Neural progenitor cell (in vitro differentiated cells): ENCODE results near the gene CD300LB. TPM values are rescaled to one million over a fixed set of nuclear protein-coding genes. Genes with fewer than 3 reads are reported as not detected.
A peak's percentile ranks its signal among the peaks of the same experiment; 100 is the strongest.

Source experiments
- DNase-seq: peaks from one replicate; pipeline ENCODE4 v3.0.0-alpha.2; 2016; ENCODE audit warnings: low spot score
- H2AFZ ChIP-seq: fragments of 200-600 bp; sonication (generic); replicated peaks from 2 replicates; pipeline ENCODE4 v1.6.1; 2016; ENCODE audit warnings: antibody characterized with exemption
- H3F3A ChIP-seq: fragments of 200-600 bp; sonication (generic); 2 replicates; pipeline ENCODE4 v1.6.1; 2016; ENCODE audit warnings: antibody characterized with exemption, low read depth
- H3K27ac ChIP-seq: fragments of 200-600 bp; sonication (generic); 2 replicates; pipeline ENCODE4 v1.5.1; 2016; ENCODE audit warnings: mild to moderate bottlenecking
- H3K27me3 ChIP-seq: fragments of 200-600 bp; sonication (generic); 2 replicates; pipeline ENCODE4 v1.6.1; 2016; ENCODE audit warnings: mild to moderate bottlenecking, moderate library complexity
- H3K36me3 ChIP-seq: fragments of 200-600 bp; sonication (generic); 2 replicates; pipeline ENCODE4 v1.5.1; 2016
- H3K4me1 ChIP-seq: fragments of 200-600 bp; sonication (generic); 2 replicates; pipeline ENCODE4 v1.6.1; 2016; ENCODE audit warnings: mixed run types
- H3K4me2 ChIP-seq: fragments of 200-600 bp; sonication (generic); 2 replicates; pipeline ENCODE4 v1.6.1; 2016
- H3K4me3 ChIP-seq: fragments of 200-600 bp; sonication (generic); 2 replicates; pipeline ENCODE4 v1.5.1; 2016
- H3K79me2 ChIP-seq: fragments of 200-600 bp; sonication (generic); 2 replicates; pipeline ENCODE4 v1.6.1; 2016; ENCODE audit warnings: low read depth
- H3K9ac ChIP-seq: fragments of 200-600 bp; sonication (generic); 2 replicates; pipeline ENCODE4 v1.6.1; 2016
- H3K9me3 ChIP-seq: fragments of 200-600 bp; sonication (generic); 2 replicates; pipeline ENCODE4 v1.5.1; 2016; ENCODE audit warnings: low read depth
- H4K20me1 ChIP-seq: fragments of 200-600 bp; sonication (generic); 2 replicates; pipeline ENCODE4 v1.6.1; 2016; ENCODE audit warnings: low read depth
- H3K27ac Mint-ChIP-seq: 3 replicates; pipeline ENCODE4 v1.8.0; 2021; ENCODE audit warnings: mixed read lengths
- H3K27me3 Mint-ChIP-seq: 2 replicates; pipeline ENCODE4 v1.8.0; 2022; ENCODE audit warnings: low read depth, mild to moderate bottlenecking, inconsistent platforms, moderate library complexity, mixed read lengths; ENCODE audit not compliant: insufficient read depth
- H3K36me3 Mint-ChIP-seq: 3 replicates; pipeline ENCODE4 v1.8.0; 2021; ENCODE audit warnings: mixed read lengths
- H3K4me1 Mint-ChIP-seq: 3 replicates; pipeline ENCODE4 v1.8.0; 2021; ENCODE audit warnings: mixed read lengths
- H3K4me3 Mint-ChIP-seq: 3 replicates; pipeline ENCODE4 v1.8.0; 2021; ENCODE audit warnings: mild to moderate bottlenecking, moderate library complexity, mixed read lengths
- H3K9me3 Mint-ChIP-seq: 3 replicates; pipeline ENCODE4 v1.8.0; 2020; ENCODE audit warnings: mixed read lengths
- CTCF ChIP-seq: fragments of 200-600 bp; sonication (generic); IDR thresholded peaks from 2 replicates; pipeline ENCODE4 v1.5.1; 2017; ENCODE audit warnings: antibody characterized with exemption, mild to moderate bottlenecking
- EZH2 ChIP-seq: fragments of 200-600 bp; sonication (generic); IDR thresholded peaks from 2 replicates; pipeline ENCODE4 v1.6.1; 2017; ENCODE audit warnings: antibody characterized with exemption, mild to moderate bottlenecking, moderate library complexity
- EZH2phosphoT487 ChIP-seq: fragments of 200-600 bp; sonication (generic); IDR thresholded peaks from 2 replicates; pipeline ENCODE4 v1.6.1; 2017; ENCODE audit warnings: antibody characterized with exemption
- total RNA-seq: library from RNA; depleted of rRNA; stranded (reverse); fragments of >200 nt; gene quantifications from 2 replicates; pipeline ENCODE4 v1.2.3, GENCODE V29; 2015; ENCODE audit warnings: low replicate concordance

The CD300LB gene
- total RNA-seq, 1 donor from 2014 or later, result not detected

- H2AFZ ChIP-seq, result no peak overlapping the region
- TF ChIP-seq EZH2 (no peak), CTCF (no peak), EZH2phosphoT487 (no peak)
These were observed 11.6 kb upstream of the CD300LB start for GRCh38 chr17:74542727-74543383.

DNA sequence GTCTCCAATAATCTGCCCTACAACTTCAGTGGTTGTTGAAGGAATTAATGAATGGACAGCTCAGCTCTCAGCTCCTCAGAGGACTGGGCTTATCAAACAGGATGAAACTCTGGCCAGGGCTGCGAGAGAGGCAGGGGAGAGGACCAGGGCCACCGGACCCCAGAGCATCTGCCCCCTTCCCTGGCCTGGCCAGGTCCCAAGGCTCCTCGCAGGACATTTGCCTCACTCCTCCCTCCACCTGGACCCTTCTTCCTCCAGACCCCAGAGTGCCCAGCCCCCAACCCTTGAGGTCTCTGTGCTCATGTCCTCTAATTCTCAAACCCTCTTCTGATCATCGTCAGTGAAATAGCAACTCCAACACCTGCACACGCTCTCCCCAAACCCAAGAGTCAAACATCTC is 10.9 kb upstream of the CD300LB start:
- Histone ChIP-seq H3K27me3 (peaks cover 13% of the 10 kb centered on the region), H3K4me3 (no peak overlapping the region), H2AFZ (no peak overlapping the region), H3K9me3 (no peaks in the 10 kb centered on the region), H3K36me3 (no peaks in the 10 kb centered on the region), H3K27ac (no peak overlapping the region), H3K9ac (no peak overlapping the region), H4K20me1 (no peaks in the 10 kb centered on the region), H3K4me2 (no peak overlapping the region), H3K79me2 (no peaks in the 10 kb centered on the region), H3F3A (no peaks in the 10 kb centered on the region), H3K4me1 (no peaks in the 10 kb centered on the region)
- Mint-ChIP-seq H3K36me3 (no peaks in the 10 kb centered on the region), H3K27ac (no peak overlapping the region), H3K4me1 (peaks cover 11% of the 10 kb centered on the region), H3K27me3 (peaks cover 6% of the 10 kb centered on the region), H3K9me3 (no peaks in the 10 kb centered on the region), H3K4me3 (no peak overlapping the region)
- DNase-seq, result no peak
- TF ChIP-seq EZH2phosphoT487, result no peak
- TF ChIP-seq EZH2, result no peak
- no peak for TF ChIP-seq CTCF

More at GRCh38 chr17:74542727-74543383, 11.6 kb upstream of the CD300LB start:
- H3K27me3 Mint-ChIP-seq, result peaks cover 6% of the 10 kb centered on the region
- H3K4me1 Mint-ChIP-seq, result peaks cover 11% of the 10 kb centered on the region
- H3K4me3 Mint-ChIP-seq, result no peak overlapping the region
- Histone ChIP-seq H3K9ac (no peak overlapping the region), H3K79me2 (no peaks in the 10 kb centered on the region), H3K27me3 (peaks cover 8% of the 10 kb centered on the region), H3K4me1 (no peaks in the 10 kb centered on the region), H4K20me1 (no peaks in the 10 kb centered on the region), H3F3A (no peaks in the 10 kb centered on the region), H3K27ac (no peak overlapping the region), H3K4me2 (no peak overlapping the region), H3K4me3 (no peak overlapping the region), H3K9me3 (no peaks in the 10 kb centered on the region), H3K36me3 (no peaks in the 10 kb centered on the region)
- no peaks in the 10 kb centered on the region for H3K36me3 Mint-ChIP-seq
- no peaks in the 10 kb centered on the region for H3K9me3 Mint-ChIP-seq
- DNase-seq, result no peak
- H3K27ac Mint-ChIP-seq, result no peak overlapping the region

- H3K9me3 ChIP-seq, result no peaks in the 10 kb centered on the region
- peaks cover 20% of the 10 kb centered on the region for H3K27me3 ChIP-seq
- TF ChIP-seq EZH2, result no peak
- TF ChIP-seq EZH2phosphoT487, result no peak
- no peak for TF ChIP-seq CTCF
- no peak overlapping the region for H3K4me2 ChIP-seq
- Mint-ChIP-seq H3K9me3 (no peaks in the 10 kb centered on the region), H3K36me3 (no peaks in the 10 kb centered on the region), H3K27ac (peak overlapping the region; percentile 29), H3K4me1 (peaks cover 11% of the 10 kb centered on the region), H3K4me3 (no peak overlapping the region), H3K27me3 (peaks cover 6% of the 10 kb centered on the region)
- DNase-seq, result no peak
- H3K79me2 ChIP-seq, result no peaks in the 10 kb centered on the region
- no peaks in the 10 kb centered on the region for H3F3A ChIP-seq
- H3K4me3 ChIP-seq, result no peak overlapping the region
- H3K36me3 ChIP-seq, result no peaks in the 10 kb centered on the region
- H3K9ac ChIP-seq, result no peak overlapping the region
- no peaks in the 10 kb centered on the region for H4K20me1 ChIP-seq
- no peak overlapping the region for H3K27ac ChIP-seq
- no peaks in the 10 kb centered on the region for H3K4me1 ChIP-seq
- no peak overlapping the region for H2AFZ ChIP-seq
These were observed 10.2 kb upstream of the CD300LB start for GRCh38 chr17:74541176-74542111.
